SK-MEL-5 (cell line): ENCODE data around the gene FAM222A. TPM values are rescaled to one million over a fixed set of nuclear protein-coding genes. Genes with fewer than 3 reads are reported as not detected.

Source experiments
- DNase-seq: peaks from one replicate; pipeline ENCODE4 v3.0.0-alpha.2; 2016; ENCODE audit warnings: low read depth, low spot score
- in situ Hi-C: cut with HindIII; loops from 2 replicates; pipeline ENCODE4 v1.10.0; 2016; ENCODE audit warnings: low sequenced_read_pairs, high pct_unique_total_duplicates, low pct_unique_long_range_greater_than_20kb
- polyA plus RNA-seq, 2 experiments: library from polyadenylated mRNA; depleted of rRNA; stranded (reverse); fragments of >200 nt; gene quantifications; 2 replicates each; pipeline ENCODE4 v1.2.3, GENCODE V29; 2015
- total RNA-seq: library from RNA; depleted of rRNA; stranded (reverse); fragments of >200 nt; shearing (Covaris generic); gene quantifications from 2 replicates; pipeline ENCODE4 v1.2.3, GENCODE V29; 2014; rRNA removed

The FAM222A gene
- total RNA-seq, result 8.5 and 8.9 TPM in 2 replicates
- 19.0 and 19.5 TPM in 2 replicates for polyA plus RNA-seq (2015; cell fraction: cytosol; rRNA removed)
- 2.8 and 5.5 TPM in 2 replicates for polyA plus RNA-seq (2015; cell fraction: nucleus; rRNA removed)

- in situ Hi-C loops, result no loop called here
- DNase-seq, result peak; percentile 97
These were observed at the start of gene FAM222A for GRCh38 chr12:109713187-109714070. Gene FAM222A, plus strand, starts transcription at chr12:109713825. Its CDS starts 30,322 bp downstream, at chr12:109744147.

GRCh38 chr12:109664402-109664801 is 49.2 kb upstream of the FAM222A start:
- DNase-seq, result no peak
- in situ Hi-C loops, result no loop called here

- no peak for DNase-seq
- in situ Hi-C loops, result no loop called here
These were observed 47.6 kb upstream of the FAM222A start for GRCh38 chr12:109666068-109666467.

GRCh38 chr12:109670731-109671130 is 42.9 kb upstream of the FAM222A start:
- in situ Hi-C loops, result no loop called here
- DNase-seq, result no peak

- in situ Hi-C loops, result no loop called here
- no peak for DNase-seq
These were observed 42.1 kb upstream of the FAM222A start for GRCh38 chr12:109671502-109671901.

GRCh38 chr12:109673379-109673778 is 40.2 kb upstream of the FAM222A start:
- in situ Hi-C loops, result no loop called here
- DNase-seq, result no peak

- in situ Hi-C loops, result no loop called here
- no peak for DNase-seq
These were observed 39.7 kb upstream of the FAM222A start for GRCh38 chr12:109673884-109674283.

GRCh38 chr12:109675411-109675810 is 38.2 kb upstream of the FAM222A start:
- in situ Hi-C loops, result no loop called here
- DNase-seq, result no peak

- in situ Hi-C loops, result no loop called here
- DNase-seq, result no peak
These were observed 36.3 kb upstream of the FAM222A start for GRCh38 chr12:109677279-109677691.

- no peak for DNase-seq
- in situ Hi-C loops, result no loop called here
These were observed 34.9 kb upstream of the FAM222A start for GRCh38 chr12:109678719-109679118.

- in situ Hi-C loops, result no loop called here
- DNase-seq, result no peak
These were observed 33.9 kb upstream of the FAM222A start for GRCh38 chr12:109679501-109680263.

- in situ Hi-C loops, result no loop called here
- DNase-seq, result no peak
These were observed 33.2 kb upstream of the FAM222A start for GRCh38 chr12:109680264-109681005.

- DNase-seq, result no peak
- in situ Hi-C loops, result no loop called here
These were observed 31.5 kb upstream of the FAM222A start for GRCh38 chr12:109681986-109682707.

- in situ Hi-C loops, result no loop called here
- no peak for DNase-seq
These were observed 30.9 kb upstream of the FAM222A start for GRCh38 chr12:109682708-109683060.

- no peak for DNase-seq
- in situ Hi-C loops, result no loop called here
These were observed 30.3 kb upstream of the FAM222A start for GRCh38 chr12:109683316-109683715.

- DNase-seq, result no peak
- in situ Hi-C loops, result no loop called here
These were observed 27.8 kb upstream of the FAM222A start for GRCh38 chr12:109685574-109686447.
